Suprapubic skin (tissue), 3 donors: ENCODE measurements around the gene PPP2R2C.

Experiments used
- POLR2A ChIP-seq, 2 donors: fragments of 450-650 bp; IDR thresholded peaks; one replicate each; pipeline ENCODE4 v1.6.1; 2017; ENCODE audit warnings: antibody characterized with exemption in 2 of 2, mild to moderate bottlenecking in 2 of 2, moderate library complexity in 2 of 2
- TF ChIP-seq, protein P1 (sequence below), 2 donors: fragments of 200-600 bp in 1 of 2; fragments of 450-650 bp in 1 of 2; sonication (generic) in 1 of 2; IDR thresholded peaks; one replicate each; pipeline ENCODE4 v1.5.1; 2016 to 2019; ENCODE audit warnings: antibody characterized with exemption in 2 of 2, mild to moderate bottlenecking in 1 of 2, moderate library complexity in 1 of 2

DNA sequence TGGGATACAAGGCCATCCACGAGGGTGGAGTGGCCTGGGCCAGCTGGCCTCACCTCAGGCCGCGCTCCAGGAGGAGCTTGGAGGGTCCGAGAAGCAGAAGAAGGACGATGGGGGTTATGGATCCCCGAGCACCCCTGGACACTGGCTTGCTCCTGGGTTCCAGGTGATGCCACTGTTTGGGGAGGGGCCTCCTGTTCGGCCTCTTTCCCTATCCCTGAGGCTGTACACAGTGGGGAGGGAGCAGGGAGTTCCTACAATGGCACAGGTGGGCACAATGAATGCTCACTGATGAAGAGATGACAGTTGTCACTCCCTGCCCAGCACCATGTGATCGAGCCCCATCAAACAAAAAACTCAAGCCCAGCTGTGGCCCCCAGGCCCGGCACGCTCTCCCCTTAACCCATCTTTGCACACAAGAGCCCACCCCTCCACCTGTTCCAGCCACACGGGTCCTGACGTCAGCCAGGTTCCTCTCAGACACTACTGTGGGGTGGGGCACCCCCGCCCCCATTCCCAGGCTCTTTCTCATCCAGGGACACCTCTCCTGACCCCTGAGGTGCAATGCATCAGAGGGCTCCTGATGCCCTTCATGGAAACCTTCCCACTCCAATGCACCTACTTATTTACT, 132.5 kb downstream of the PPP2R2C start:
- TF ChIP-seq, protein P1, sequence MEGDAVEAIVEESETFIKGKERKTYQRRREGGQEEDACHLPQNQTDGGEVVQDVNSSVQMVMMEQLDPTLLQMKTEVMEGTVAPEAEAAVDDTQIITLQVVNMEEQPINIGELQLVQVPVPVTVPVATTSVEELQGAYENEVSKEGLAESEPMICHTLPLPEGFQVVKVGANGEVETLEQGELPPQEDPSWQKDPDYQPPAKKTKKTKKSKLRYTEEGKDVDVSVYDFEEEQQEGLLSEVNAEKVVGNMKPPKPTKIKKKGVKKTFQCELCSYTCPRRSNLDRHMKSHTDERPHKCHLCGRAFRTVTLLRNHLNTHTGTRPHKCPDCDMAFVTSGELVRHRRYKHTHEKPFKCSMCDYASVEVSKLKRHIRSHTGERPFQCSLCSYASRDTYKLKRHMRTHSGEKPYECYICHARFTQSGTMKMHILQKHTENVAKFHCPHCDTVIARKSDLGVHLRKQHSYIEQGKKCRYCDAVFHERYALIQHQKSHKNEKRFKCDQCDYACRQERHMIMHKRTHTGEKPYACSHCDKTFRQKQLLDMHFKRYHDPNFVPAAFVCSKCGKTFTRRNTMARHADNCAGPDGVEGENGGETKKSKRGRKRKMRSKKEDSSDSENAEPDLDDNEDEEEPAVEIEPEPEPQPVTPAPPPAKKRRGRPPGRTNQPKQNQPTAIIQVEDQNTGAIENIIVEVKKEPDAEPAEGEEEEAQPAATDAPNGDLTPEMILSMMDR (IDR thresholded peaks at IDR 0.05): no peak
- no peak for TF ChIP-seq POLR2A (IDR thresholded peaks at IDR 0.05)
